SW480 (cell line): ENCODE results near the gene ABCA2.
A peak's percentile ranks its signal among the peaks of the same experiment; 100 is the strongest.
"Not testable (repeated sequence)": the region's sequence is repeated elsewhere in the genome, so short reads cannot be mapped to it uniquely, and the experiment has no call there.

Experiments
- DNase-seq: peaks from one replicate; pipeline ENCODE4 v3.0.0-alpha.2; 2016; ENCODE audit warnings: low spot score

Gene ABCA2

GRCh38 chr9:137014166-137014565 is 13.9 kb downstream of the ABCA2 start:
- no peak for DNase-seq

GRCh38 chr9:137013571-137013940 is 14.5 kb downstream of the ABCA2 start:
- no peak for DNase-seq

- DNase-seq: no peak
Measured at GRCh38 chr9:137012694-137013570, 15.1 kb downstream of the ABCA2 start.

GRCh38 chr9:137011907-137012675 is 15.9 kb downstream of the ABCA2 start:
- DNase-seq: no peak

GRCh38 chr9:137011156-137011555 is 16.9 kb downstream of the ABCA2 start:
- DNase-seq: no peak

GRCh38 chr9:137009938-137010732 is 17.9 kb downstream of the ABCA2 start:
- DNase-seq: no peak

- no peak for DNase-seq
Measured at GRCh38 chr9:137009217-137009616, 18.8 kb downstream of the ABCA2 start.

GRCh38 chr9:137008312-137008711 is 19.7 kb downstream of the ABCA2 start:
- no peak for DNase-seq

GRCh38 chr9:137007816-137008270 is 20.2 kb downstream of the ABCA2 start:
- DNase-seq: no peak

- DNase-seq: no peak
Measured at GRCh38 chr9:137007108-137007815, 20.8 kb downstream of the ABCA2 start.

GRCh38 chr9:137006116-137007003 is 21.7 kb downstream of the ABCA2 start:
- DNase-seq: no peak

GRCh38 chr9:137004285-137004684 is 23.8 kb downstream of the ABCA2 start:
- not testable (repeated sequence) for DNase-seq

- no peak for DNase-seq
Measured at GRCh38 chr9:137002646-137003041, 25.4 kb downstream of the ABCA2 start.

GRCh38 chr9:137001857-137002645 is 26.0 kb downstream of the ABCA2 start:
- no peak for DNase-seq

GRCh38 chr9:137000177-137000930 is 27.7 kb downstream of the ABCA2 start:
- DNase-seq: no peak

GRCh38 chr9:136997830-136998234 is 30.2 kb downstream of the ABCA2 start:
- no peak for DNase-seq

GRCh38 chr9:136997371-136997770 is 30.7 kb downstream of the ABCA2 start:
- DNase-seq: no peak

GRCh38 chr9:136996361-136997292 is 31.4 kb downstream of the ABCA2 start, which contains the start of gene CLIC3:
TSS of gene CLIC3 (minus strand) at chr9:136996568. CDS start at chr9:136996543, 25 bp downstream.
- DNase-seq: peak; percentile 81
